Suprapubic skin (tissue), 3 donors: ENCODE measurements around the gene IQSEC1.

Experiments
- CTCF ChIP-seq, 2 donors: fragments of 200-600 bp in 1 of 2; fragments of 450-650 bp in 1 of 2; sonication (generic) in 1 of 2; IDR thresholded peaks; one replicate each; pipeline ENCODE4 v1.5.1; 2016 to 2019; ENCODE audit warnings: antibody characterized with exemption in 2 of 2, mild to moderate bottlenecking in 1 of 2, moderate library complexity in 1 of 2
- POLR2AphosphoS5 ChIP-seq, 3 donors: sonication (generic); formaldehyde crosslinking; IDR thresholded peaks; one replicate each; pipeline ENCODE4 v1.6.1; 2017; ENCODE audit warnings: antibody characterized with exemption in 3 of 3

DNA sequence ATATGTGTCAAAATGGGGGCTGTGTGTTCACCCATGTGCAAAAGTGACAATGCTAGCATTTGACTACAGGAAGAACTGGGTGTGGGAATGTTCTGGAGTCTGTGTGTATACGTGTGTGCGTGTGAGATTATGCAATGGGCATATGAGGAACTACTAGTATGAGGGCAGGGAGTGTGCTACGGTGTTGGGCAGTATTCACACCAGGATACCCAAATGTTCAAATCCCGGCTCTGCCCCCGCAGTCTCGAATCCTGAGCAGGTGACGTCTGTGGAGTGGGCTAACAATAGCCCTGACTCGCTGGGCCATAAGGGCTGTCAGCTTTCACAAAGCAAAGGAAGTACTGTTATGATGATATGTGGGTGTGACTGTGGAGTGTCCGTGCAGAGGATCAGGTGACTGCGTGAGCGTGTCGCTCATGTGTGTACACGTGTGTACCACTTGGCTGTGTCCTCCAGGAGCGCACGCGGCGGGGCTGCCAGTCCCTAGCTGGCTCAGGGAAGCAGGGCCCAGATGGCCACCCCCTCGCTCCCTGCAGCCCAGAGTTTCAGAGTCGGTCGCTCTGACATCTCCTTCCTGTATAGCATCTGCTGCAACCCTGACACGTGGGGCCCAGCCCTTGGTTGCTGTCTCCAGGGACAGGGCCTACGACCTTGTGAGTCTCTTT is 27.2 kb downstream of the IQSEC1 start:
- no peak for TF ChIP-seq POLR2AphosphoS5 (IDR thresholded peaks at IDR 0.05)
- no peak for TF ChIP-seq CTCF (IDR thresholded peaks at IDR 0.05)
